Measurements from ENCODE around the gene SAMD8.
A peak's percentile ranks its signal among the peaks of the same experiment; 100 is the strongest.

The SAMD8 gene

GRCh38 chr10:75111365-75111906 is at the start of gene SAMD8:
Gene SAMD8, plus strand, starts transcription at chr10:75111656. Its CDS starts 38,873 bp downstream, at chr10:75150529.
- in situ Hi-C loops (cut with MboI; ENCODE audit: low pct_unique_long_range_greater_than_20kb, low sequenced_read_pairs) = no loop called here
- DNase-seq = peak; percentile 91

- DNase-seq = peak; percentile 32
- in situ Hi-C loops (cut with MboI; ENCODE audit: low pct_unique_long_range_greater_than_20kb, low sequenced_read_pairs) = no loop called here
Observed at GRCh38 chr10:75061709-75062505, 49.5 kb upstream of the SAMD8 start.

- DNase-seq = peak; percentile 94
- in situ Hi-C loops (cut with MboI; ENCODE audit: low pct_unique_long_range_greater_than_20kb, low sequenced_read_pairs) = no loop called here
Observed at GRCh38 chr10:75062506-75063299, 48.8 kb upstream of the SAMD8 start.

GRCh38 chr10:75063461-75064230 is 47.8 kb upstream of the SAMD8 start:
- in situ Hi-C loops (cut with MboI; ENCODE audit: low pct_unique_long_range_greater_than_20kb, low sequenced_read_pairs) = no loop called here
- DNase-seq = no peak

- in situ Hi-C loops (cut with MboI; ENCODE audit: low pct_unique_long_range_greater_than_20kb, low sequenced_read_pairs) = no loop called here
- DNase-seq = no peak
Observed at GRCh38 chr10:75065076-75065475, 46.4 kb upstream of the SAMD8 start.

- no peak for DNase-seq
- in situ Hi-C loops (cut with MboI; ENCODE audit: low pct_unique_long_range_greater_than_20kb, low sequenced_read_pairs) = no loop called here
Observed at GRCh38 chr10:75066271-75066670, 45.2 kb upstream of the SAMD8 start.

GRCh38 chr10:75067272-75067671 is 44.2 kb upstream of the SAMD8 start:
- no peak for DNase-seq
- in situ Hi-C loops (cut with MboI; ENCODE audit: low pct_unique_long_range_greater_than_20kb, low sequenced_read_pairs) = no loop called here

- in situ Hi-C loops (cut with MboI; ENCODE audit: low pct_unique_long_range_greater_than_20kb, low sequenced_read_pairs) = no loop called here
Observed at GRCh38 chr10:75068523-75068922, 42.9 kb upstream of the SAMD8 start.

GRCh38 chr10:75070476-75070875 is 41.0 kb upstream of the SAMD8 start:
- DNase-seq = no peak
- in situ Hi-C loops (cut with MboI; ENCODE audit: low pct_unique_long_range_greater_than_20kb, low sequenced_read_pairs) = no loop called here

More at GRCh38 chr10:75068523-75068922, 42.9 kb upstream of the SAMD8 start:
- no peak for DNase-seq

- peak; percentile 43 for DNase-seq
- in situ Hi-C loops (cut with MboI; ENCODE audit: low pct_unique_long_range_greater_than_20kb, low sequenced_read_pairs) = no loop called here
Observed at GRCh38 chr10:75070961-75071428, 40.5 kb upstream of the SAMD8 start.

- DNase-seq = no peak
- in situ Hi-C loops (cut with MboI; ENCODE audit: low pct_unique_long_range_greater_than_20kb, low sequenced_read_pairs) = no loop called here
Observed at GRCh38 chr10:75071756-75072155, 39.7 kb upstream of the SAMD8 start.

- no peak for DNase-seq
- in situ Hi-C loops (cut with MboI; ENCODE audit: low pct_unique_long_range_greater_than_20kb, low sequenced_read_pairs) = no loop called here
Observed at GRCh38 chr10:75072727-75073126, 38.7 kb upstream of the SAMD8 start.

GRCh38 chr10:75073442-75073841 is 38.0 kb upstream of the SAMD8 start:
- DNase-seq = no peak
- in situ Hi-C loops (cut with MboI; ENCODE audit: low pct_unique_long_range_greater_than_20kb, low sequenced_read_pairs) = no loop called here

- DNase-seq = no peak
- in situ Hi-C loops (cut with MboI; ENCODE audit: low pct_unique_long_range_greater_than_20kb, low sequenced_read_pairs) = loop anchor here (25.0 kb wide), 1 partner anchor 813 kb away; no protein-coding TSS in a partner anchor
Observed at GRCh38 chr10:75074711-75075445, 36.6 kb upstream of the SAMD8 start.

- no peak for DNase-seq
Observed at GRCh38 chr10:75076348-75076747, 35.1 kb upstream of the SAMD8 start.

GRCh38 chr10:75079436-75080083 is 31.9 kb upstream of the SAMD8 start:
- in situ Hi-C loops (cut with MboI; ENCODE audit: low pct_unique_long_range_greater_than_20kb, low sequenced_read_pairs) = loop anchor here (25.0 kb wide), 1 partner anchor 817 kb away; no protein-coding TSS in a partner anchor
- peak; percentile 10 for DNase-seq

More at GRCh38 chr10:75076348-75076747, 35.1 kb upstream of the SAMD8 start:
- in situ Hi-C loops (cut with MboI; ENCODE audit: low pct_unique_long_range_greater_than_20kb, low sequenced_read_pairs) = loop anchor here (25.0 kb wide), 1 partner anchor 814 kb away; no protein-coding TSS in a partner anchor

GRCh38 chr10:75080554-75080953 is 30.9 kb upstream of the SAMD8 start:
- in situ Hi-C loops (cut with MboI; ENCODE audit: low pct_unique_long_range_greater_than_20kb, low sequenced_read_pairs) = loop anchor here (25.0 kb wide), 1 partner anchor 818 kb away; no protein-coding TSS in a partner anchor

GRCh38 chr10:75081379-75081778 is 30.1 kb upstream of the SAMD8 start:
- no peak for DNase-seq
- in situ Hi-C loops (cut with MboI; ENCODE audit: low pct_unique_long_range_greater_than_20kb, low sequenced_read_pairs) = loop anchor here (25.0 kb wide), 1 partner anchor 819 kb away; no protein-coding TSS in a partner anchor

More at GRCh38 chr10:75080554-75080953, 30.9 kb upstream of the SAMD8 start:
- DNase-seq = no peak

Measured in KBM-7 (cell line).